ENCODE measurements around the gene MTHFSD. TPM values are rescaled to one million over a fixed set of nuclear protein-coding genes. Genes with fewer than 3 reads are reported as not detected.

MTHFSD gene
- total RNA-seq, 2 donors from 2014 or later = 23.7 to 43.8 TPM

GRCh38 chr16:86528061-86528929 lies 26.7 kb downstream of the MTHFSD start:
- intact Hi-C loops (cut with DNase I) = no loop called here
- 92% methylated on average over 34 of the region's 38 CpGs for WGBS
- H3K27me3 ChIP-seq (replicated peaks; ENCODE audit: insufficient read depth) = no peaks in the 10 kb centered on the region
- no peak overlapping the region for H3K4me3 ChIP-seq
- H3K4me1 ChIP-seq (replicated peaks) = no peaks in the 10 kb centered on the region
- no peak overlapping the region for H3K27ac ChIP-seq
- no peak for DNase-seq (ENCODE audit: low spot score)
- TF ChIP-seq POLR2A (IDR thresholded peaks at IDR 0.05) (no peak), POLR2AphosphoS5 (IDR thresholded peaks at IDR 0.05) (no peak), CTCF (IDR thresholded peaks at IDR 0.05) (no peak)
- H3K9me3 ChIP-seq = no peaks in the 10 kb centered on the region
- H3K36me3 ChIP-seq = no peaks in the 10 kb centered on the region

GRCh38 chr16:86527366-86527765 lies 27.7 kb downstream of the MTHFSD start:
- 82% methylated on average over 15 of the region's 15 CpGs for WGBS
- intact Hi-C loops (cut with DNase I) = no loop called here
- DNase-seq (ENCODE audit: low spot score) = no peak
- Histone ChIP-seq H3K27ac (no peak overlapping the region), H3K27me3 (replicated peaks; ENCODE audit: insufficient read depth) (no peaks in the 10 kb centered on the region), H3K36me3 (no peaks in the 10 kb centered on the region), H3K4me3 (no peak overlapping the region), H3K4me1 (replicated peaks) (no peaks in the 10 kb centered on the region), H3K9me3 (no peaks in the 10 kb centered on the region)
- no peak for TF ChIP-seq CTCF (IDR thresholded peaks at IDR 0.05)
- TF ChIP-seq POLR2AphosphoS5 (IDR thresholded peaks at IDR 0.05) = no peak

- WGBS = 58% methylated on average over 12 of the region's 12 CpGs
Observed at GRCh38 chr16:86525696-86526095, 29.3 kb downstream of the MTHFSD start.

GRCh38 chr16:86524029-86524428 lies 31.0 kb downstream of the MTHFSD start:
- no peak for DNase-seq (ENCODE audit: low spot score)
- H3K27ac ChIP-seq = no peak overlapping the region
- WGBS = 36% methylated on average over 6 of the region's 6 CpGs
- intact Hi-C loops (cut with DNase I) = no loop called here
- H3K27me3 ChIP-seq (replicated peaks; ENCODE audit: insufficient read depth) = no peaks in the 10 kb centered on the region
- no peaks in the 10 kb centered on the region for H3K9me3 ChIP-seq
- H3K4me3 ChIP-seq = no peak overlapping the region
- H3K36me3 ChIP-seq = no peaks in the 10 kb centered on the region
- TF ChIP-seq POLR2A (IDR thresholded peaks at IDR 0.05) (no peak), POLR2AphosphoS5 (IDR thresholded peaks at IDR 0.05) (no peak), CTCF (IDR thresholded peaks at IDR 0.05) (no peak)
- no peaks in the 10 kb centered on the region for H3K4me1 ChIP-seq (replicated peaks)

More at GRCh38 chr16:86525696-86526095, 29.3 kb downstream of the MTHFSD start:
- Histone ChIP-seq H3K4me3 (no peak overlapping the region), H3K27me3 (replicated peaks; ENCODE audit: insufficient read depth) (no peaks in the 10 kb centered on the region), H3K36me3 (no peaks in the 10 kb centered on the region), H3K4me1 (replicated peaks) (no peaks in the 10 kb centered on the region), H3K27ac (no peak overlapping the region), H3K9me3 (no peaks in the 10 kb centered on the region)
- no peak for TF ChIP-seq POLR2AphosphoS5 (IDR thresholded peaks at IDR 0.05)
- no peak for TF ChIP-seq CTCF (IDR thresholded peaks at IDR 0.05)
- no peak for TF ChIP-seq POLR2A (IDR thresholded peaks at IDR 0.05)
- DNase-seq (ENCODE audit: low spot score) = no peak
- intact Hi-C loops (cut with DNase I) = no loop called here
